Measurements from ENCODE around the gene GRP.

DNA sequence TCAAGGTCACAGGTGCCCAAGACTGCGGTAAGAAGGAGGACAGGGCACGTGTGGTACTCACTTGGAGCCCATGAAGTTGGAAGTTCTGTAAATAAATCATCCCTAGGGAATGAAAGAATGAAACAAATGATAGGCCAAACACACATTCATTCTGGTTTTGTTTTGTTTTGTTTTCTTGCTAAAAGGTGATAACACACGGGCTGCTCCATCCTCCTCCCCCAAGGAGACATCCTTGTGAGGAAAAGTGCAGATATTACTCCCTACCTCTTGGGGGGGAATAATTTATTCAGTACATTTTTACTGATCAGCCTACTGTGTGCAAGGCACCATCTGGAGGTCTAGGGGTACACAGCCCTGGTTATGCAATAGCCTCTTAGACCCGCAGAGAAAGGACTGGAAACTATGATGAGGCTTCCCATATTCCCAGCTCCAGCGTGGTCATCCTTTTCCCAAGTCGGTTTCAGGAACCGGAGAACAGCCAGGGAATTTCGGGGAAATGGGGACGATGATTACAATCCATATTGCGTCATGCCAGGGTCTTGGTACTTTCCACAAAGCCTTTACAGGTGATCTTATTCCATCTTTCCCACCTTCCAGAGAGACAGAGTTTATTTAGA is 47.0 kb downstream of the GRP start:
- TF ChIP-seq ESRRG (CRISPR knock-in tag; IDR thresholded peaks at IDR 0.05) = no peak
- TF ChIP-seq OSR1 (CRISPR knock-in tag; IDR thresholded peaks at IDR 0.05) = no peak
- no peak for TF ChIP-seq PATZ1 (CRISPR knock-in tag; IDR thresholded peaks at IDR 0.05; ENCODE audit: borderline replicate concordance)
- TF ChIP-seq SNAI2 (CRISPR knock-in tag; IDR thresholded peaks at IDR 0.05) = no peak
